GM18858 (cell line): ENCODE results near the gene LRRC3C.
"Not testable (repeated sequence)": the region's sequence is repeated elsewhere in the genome, so short reads cannot be mapped to it uniquely, and the experiment has no call there.

Experiments
- ATAC-seq: cut with Tn5 transposase; IDR thresholded peaks from one replicate; pipeline ENCODE4 v1.9.1; 2021; ENCODE audit not compliant: unreplicated experiment

The LRRC3C gene

GRCh38 chr17:39927101-39927928, at the start of gene LRRC3C, which contains the start of gene ORMDL3:
TSS of gene LRRC3C (plus strand) at chr17:39927732. CDS start at chr17:39941524, 13,792 bp downstream.
TSS of gene ORMDL3 (minus strand) at chr17:39927601. CDS start at chr17:39924203, 3,398 bp downstream.
- ATAC-seq, result peak; percentile 56

GRCh38 chr17:39886102-39886501, 41.4 kb upstream of the LRRC3C start:
- ATAC-seq, result not testable (repeated sequence)

GRCh38 chr17:39887078-39887477, 40.5 kb upstream of the LRRC3C start:
- ATAC-seq, result no peak

DNA sequence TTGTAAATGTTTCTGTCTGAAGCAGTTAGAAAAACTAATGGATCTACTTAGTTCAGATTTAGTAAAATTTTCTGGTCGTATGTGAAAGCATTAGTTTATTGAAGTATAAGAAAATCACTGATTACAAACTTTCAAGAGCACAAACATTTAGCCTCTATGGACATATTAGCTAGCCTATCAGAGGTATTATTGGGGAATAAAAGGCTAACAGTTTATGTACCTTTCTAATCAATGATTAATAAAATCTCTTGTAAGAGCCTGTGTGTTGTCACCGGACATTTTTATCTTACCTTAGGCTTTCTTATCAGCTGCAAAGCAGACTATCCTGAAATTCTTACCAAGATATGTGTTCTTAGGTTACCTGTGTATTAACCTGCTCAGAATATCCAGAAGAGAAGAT, 38.3 kb upstream of the LRRC3C start:
- ATAC-seq, result no peak

- no peak for ATAC-seq
These were observed 32.7 kb upstream of the LRRC3C start for GRCh38 chr17:39894681-39895376.

DNA sequence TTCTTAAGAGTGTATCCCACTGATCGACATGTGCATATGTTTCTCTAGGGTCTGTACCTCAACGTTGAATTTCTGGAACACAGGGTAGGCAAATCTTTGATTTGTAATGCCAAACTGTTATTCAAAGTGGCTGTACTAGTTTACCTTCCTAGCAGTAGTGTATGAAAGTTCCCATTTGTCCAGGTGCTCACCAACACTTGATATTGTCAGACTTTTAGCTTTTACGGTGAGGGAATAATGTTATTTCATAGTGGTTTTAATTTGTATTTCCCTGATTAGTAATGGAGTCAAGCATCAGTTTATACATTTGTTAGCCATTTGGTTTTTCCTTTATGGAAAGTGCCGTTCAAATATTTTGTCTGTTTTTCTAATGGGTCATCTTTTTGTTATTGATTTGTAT, 29.4 kb upstream of the LRRC3C start:
- ATAC-seq, result no peak

DNA sequence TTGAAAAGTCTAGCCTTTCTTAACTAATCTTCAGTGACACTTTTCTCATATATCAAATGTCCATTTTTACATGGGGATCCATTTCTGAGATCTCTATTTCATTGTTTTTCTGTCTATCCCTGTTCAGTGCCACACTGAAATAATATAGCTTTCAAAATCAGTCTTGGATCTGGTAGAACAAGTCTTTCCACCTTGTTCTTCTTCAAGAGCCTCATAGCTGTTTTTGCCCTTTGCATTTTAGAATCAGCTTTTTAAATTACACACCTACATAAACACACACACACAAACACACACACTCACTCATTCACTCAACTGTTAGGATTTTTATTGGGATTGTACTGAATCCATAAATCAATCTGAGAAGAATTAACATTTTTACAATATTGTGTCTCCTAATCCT, 28.3 kb upstream of the LRRC3C start:
- ATAC-seq, result no peak

DNA sequence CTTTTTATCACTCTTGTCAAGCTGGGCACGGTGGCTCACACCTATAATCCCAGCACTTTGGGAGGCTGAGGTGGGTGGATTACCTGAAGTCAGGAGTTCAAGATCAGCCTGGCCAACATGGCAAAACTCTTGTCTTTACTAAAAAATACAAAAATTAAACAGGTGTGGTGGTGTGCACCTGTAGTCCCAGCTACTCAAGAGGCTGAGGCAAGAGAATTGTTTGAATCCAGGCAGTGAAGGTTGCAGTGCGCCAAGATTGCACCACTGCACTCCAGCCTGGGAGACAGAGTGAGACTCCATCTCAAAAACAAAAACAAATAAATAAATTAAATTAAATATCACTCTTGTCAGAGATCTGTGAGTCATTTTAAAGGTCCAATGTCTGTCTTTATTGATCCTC, 25.5 kb upstream of the LRRC3C start:
- ATAC-seq, result not testable (repeated sequence)

- ATAC-seq, result no peak
These were observed 24.2 kb upstream of the LRRC3C start for GRCh38 chr17:39903158-39903884.

GRCh38 chr17:39904990-39905288, 22.6 kb upstream of the LRRC3C start:
- ATAC-seq, result no peak

DNA sequence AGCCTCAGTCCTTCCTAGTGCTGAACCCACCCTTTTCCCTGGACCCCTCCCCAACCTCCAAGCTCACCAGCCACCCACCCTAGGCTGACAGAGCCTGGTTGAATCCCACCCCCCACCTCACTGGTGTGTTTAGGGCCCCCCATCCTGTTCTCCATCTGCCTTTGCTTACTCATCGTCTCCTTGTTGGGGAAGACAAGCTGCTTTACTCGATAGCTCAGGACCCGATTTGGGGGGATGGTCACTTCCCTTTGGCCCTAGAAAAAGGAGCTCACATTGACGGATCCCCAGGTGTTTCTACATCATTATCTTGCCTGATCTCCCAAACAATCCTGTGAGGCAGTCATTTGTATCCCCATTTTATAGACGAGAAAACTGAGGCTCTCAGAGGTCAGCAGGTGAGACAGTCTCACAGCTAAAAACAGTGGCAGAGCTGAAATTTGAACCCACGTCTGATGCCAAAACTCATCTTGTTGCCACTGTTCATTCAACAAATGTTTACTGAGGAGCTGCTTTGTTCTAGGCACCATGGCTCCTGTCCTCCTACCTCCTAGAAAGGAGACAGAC, 18.7 kb upstream of the LRRC3C start:
- no peak for ATAC-seq

- ATAC-seq, result no peak
These were observed 13.5 kb upstream of the LRRC3C start for GRCh38 chr17:39913989-39914388.

GRCh38 chr17:39915559-39915958, 12.0 kb upstream of the LRRC3C start:
- ATAC-seq, result no peak

DNA sequence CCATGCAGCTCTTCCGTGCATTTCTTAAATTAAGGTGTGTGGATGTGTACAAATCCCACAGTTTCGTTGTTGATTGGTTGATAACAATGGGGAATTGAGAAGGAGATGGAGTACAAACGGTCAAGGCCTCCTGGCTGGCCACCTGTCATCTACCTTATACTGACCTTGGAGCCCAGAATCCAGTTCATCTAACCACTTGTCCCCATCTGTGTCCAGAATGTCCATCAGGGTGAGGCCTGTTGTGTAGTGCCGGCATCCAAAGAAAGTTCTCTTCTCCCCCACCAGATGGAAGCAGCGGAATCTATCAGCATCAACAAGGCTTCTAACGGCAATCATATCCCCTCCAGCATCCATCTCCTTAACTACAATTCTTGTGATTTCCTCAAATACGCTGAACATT, 10.6 kb upstream of the LRRC3C start:
- ATAC-seq, result no peak

DNA sequence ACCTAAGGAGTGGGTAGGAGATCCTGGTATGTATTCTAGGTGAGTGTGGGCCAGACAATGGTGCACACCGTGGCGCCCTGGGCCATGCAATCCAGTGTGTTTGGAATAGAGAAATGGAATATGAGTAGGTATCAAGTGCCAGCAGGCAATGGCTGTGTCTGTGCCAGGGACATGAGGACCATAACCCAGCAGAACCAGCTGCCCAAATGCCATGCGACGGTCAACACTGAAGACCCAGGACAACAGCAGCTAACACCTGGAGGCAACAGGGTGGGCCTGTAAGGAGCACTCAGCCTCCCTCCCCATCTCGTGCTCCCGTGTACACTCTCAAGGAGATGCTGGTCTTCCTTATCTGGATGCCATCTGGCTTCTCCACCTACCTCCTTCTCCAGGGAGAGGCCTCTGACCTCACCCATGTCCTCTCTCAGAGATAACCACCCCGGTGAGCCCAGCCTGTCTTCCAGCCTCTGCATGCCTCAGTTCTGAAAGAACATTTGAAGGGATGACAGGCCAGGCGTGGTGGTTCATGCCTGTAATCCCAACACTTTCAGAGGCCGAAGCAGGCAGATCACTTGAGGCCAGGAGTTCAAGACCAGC, 8.3 kb upstream of the LRRC3C start:
- no peak for ATAC-seq

DNA sequence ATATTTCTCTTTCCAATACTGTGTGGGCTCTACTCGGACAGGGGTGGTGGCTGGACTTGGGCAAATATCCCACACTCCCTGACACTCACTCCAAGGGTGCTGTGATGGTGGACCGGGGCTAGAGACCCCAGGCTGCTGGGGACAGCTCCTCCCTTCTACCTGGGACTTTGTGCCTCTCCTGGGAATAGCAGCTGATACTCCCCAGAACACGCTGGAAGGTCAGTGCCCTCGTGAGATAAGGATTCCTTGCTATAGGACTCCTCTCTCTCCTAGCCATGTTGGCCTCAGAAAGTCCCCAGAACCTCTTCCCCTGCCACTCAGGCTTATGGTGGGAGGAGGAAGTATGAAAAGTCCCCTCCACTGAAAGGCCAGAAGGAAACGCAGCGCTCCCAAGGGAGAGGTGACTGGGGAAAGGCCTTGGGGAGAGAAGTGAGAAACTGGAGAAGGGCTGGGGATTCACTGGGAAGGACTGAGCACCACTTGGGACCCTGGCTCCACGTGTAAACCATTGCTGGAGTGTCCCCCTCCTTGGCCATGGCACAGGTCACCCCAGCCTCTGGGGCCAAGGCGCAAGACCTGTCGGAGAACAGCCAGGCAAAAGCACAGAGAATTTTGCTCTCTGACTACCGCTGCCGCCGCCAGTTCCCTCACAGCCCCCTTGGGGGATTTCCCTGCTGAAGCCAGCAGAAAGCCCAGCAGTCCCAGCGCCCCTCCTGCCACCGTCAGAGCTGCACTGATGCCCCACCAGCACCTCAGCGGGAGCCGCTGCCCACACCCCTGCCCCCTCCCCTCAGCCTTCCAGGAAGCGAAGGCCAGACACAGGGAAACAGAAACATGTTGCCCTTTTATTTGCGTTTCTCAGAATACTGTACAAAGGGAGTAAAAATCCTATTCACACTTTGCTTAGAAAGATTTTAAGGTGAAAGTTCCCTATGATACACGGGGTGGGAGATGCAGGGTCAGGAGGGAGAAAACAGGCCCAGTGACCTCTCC, 7.0 kb upstream of the LRRC3C start:
- ATAC-seq, result no peak

GRCh38 chr17:39921323-39921722, 6.2 kb upstream of the LRRC3C start:
- no peak for ATAC-seq

- no peak for ATAC-seq
These were observed 5.5 kb upstream of the LRRC3C start for GRCh38 chr17:39922006-39922405.

DNA sequence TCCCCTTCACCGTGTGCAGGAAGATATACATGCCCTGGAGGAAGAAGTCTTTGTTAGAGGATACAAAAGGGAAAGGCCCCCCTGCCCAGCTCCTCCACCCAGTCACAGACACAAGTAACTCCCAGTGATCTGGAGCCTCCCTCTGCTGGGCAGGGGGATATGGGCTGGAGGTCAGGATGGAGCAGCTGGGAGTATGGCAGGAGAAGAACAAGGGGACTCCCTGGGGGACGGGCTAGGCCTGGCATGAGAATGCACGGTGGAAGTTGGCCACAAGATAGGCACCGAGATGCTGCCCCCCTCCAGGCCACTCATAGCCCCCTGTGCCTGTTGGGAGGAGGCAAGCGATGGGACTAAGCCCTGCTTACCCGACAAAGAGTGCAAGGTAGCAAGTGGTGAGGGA, 4.3 kb upstream of the LRRC3C start:
- no peak for ATAC-seq
